HL-60 (cell line): ENCODE measurements around the gene GNAS.

ENCODE experiments used
- GABPA ChIP-seq: IDR thresholded peaks from 2 replicates; pipeline ENCODE4 v1.6.1; 2012; ENCODE audit warnings: low read depth
- POLR2AphosphoS5 ChIP-seq: IDR thresholded peaks from 2 replicates; pipeline ENCODE4 v1.6.1; 2012; ENCODE audit warnings: low read depth
- TF ChIP-seq, protein P1 (sequence below): IDR thresholded peaks from one replicate; pipeline ENCODE4 v1.5.1; 2011; ENCODE audit warnings: low read length, control low read depth, inconsistent platforms; ENCODE audit not compliant: insufficient read depth
- TF ChIP-seq, protein P2 (sequence below): IDR thresholded peaks from 2 replicates; pipeline ENCODE4 v1.6.1; 2012; ENCODE audit warnings: low read depth; ENCODE audit not compliant: insufficient replicate concordance

GRCh38 chr20:58875541-58876134, 23.1 kb downstream of the GNAS start:
- TF ChIP-seq, protein P1, sequence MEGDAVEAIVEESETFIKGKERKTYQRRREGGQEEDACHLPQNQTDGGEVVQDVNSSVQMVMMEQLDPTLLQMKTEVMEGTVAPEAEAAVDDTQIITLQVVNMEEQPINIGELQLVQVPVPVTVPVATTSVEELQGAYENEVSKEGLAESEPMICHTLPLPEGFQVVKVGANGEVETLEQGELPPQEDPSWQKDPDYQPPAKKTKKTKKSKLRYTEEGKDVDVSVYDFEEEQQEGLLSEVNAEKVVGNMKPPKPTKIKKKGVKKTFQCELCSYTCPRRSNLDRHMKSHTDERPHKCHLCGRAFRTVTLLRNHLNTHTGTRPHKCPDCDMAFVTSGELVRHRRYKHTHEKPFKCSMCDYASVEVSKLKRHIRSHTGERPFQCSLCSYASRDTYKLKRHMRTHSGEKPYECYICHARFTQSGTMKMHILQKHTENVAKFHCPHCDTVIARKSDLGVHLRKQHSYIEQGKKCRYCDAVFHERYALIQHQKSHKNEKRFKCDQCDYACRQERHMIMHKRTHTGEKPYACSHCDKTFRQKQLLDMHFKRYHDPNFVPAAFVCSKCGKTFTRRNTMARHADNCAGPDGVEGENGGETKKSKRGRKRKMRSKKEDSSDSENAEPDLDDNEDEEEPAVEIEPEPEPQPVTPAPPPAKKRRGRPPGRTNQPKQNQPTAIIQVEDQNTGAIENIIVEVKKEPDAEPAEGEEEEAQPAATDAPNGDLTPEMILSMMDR = no peak
- no peak for TF ChIP-seq POLR2AphosphoS5
- no peak for TF ChIP-seq GABPA
- TF ChIP-seq, protein P2, sequence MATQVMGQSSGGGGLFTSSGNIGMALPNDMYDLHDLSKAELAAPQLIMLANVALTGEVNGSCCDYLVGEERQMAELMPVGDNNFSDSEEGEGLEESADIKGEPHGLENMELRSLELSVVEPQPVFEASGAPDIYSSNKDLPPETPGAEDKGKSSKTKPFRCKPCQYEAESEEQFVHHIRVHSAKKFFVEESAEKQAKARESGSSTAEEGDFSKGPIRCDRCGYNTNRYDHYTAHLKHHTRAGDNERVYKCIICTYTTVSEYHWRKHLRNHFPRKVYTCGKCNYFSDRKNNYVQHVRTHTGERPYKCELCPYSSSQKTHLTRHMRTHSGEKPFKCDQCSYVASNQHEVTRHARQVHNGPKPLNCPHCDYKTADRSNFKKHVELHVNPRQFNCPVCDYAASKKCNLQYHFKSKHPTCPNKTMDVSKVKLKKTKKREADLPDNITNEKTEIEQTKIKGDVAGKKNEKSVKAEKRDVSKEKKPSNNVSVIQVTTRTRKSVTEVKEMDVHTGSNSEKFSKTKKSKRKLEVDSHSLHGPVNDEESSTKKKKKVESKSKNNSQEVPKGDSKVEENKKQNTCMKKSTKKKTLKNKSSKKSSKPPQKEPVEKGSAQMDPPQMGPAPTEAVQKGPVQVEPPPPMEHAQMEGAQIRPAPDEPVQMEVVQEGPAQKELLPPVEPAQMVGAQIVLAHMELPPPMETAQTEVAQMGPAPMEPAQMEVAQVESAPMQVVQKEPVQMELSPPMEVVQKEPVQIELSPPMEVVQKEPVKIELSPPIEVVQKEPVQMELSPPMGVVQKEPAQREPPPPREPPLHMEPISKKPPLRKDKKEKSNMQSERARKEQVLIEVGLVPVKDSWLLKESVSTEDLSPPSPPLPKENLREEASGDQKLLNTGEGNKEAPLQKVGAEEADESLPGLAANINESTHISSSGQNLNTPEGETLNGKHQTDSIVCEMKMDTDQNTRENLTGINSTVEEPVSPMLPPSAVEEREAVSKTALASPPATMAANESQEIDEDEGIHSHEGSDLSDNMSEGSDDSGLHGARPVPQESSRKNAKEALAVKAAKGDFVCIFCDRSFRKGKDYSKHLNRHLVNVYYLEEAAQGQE = no peak
